Kidney (tissue), 14 donors: Measurements from ENCODE around the gene TTR. TPM values are rescaled to one million over a fixed set of nuclear protein-coding genes. Genes with fewer than 3 reads are reported as not detected.

Experiments
- DNase-seq, 5 donors: peaks; one replicate each; pipeline ENCODE4 v3.0.0-alpha.2; 2013 to 2020
- FAIRE-seq: peaks from 2 replicates; lab custom pipeline; 2012; peaks lifted over from hg19 to GRCh38; lab: Jason Lieb, UNC
- H3K27ac ChIP-seq, 2 donors: one replicate each; pipeline ENCODE4 v1.7.0; 2013; ENCODE audit warnings: low read depth in 2 of 2, low read length in 2 of 2, inconsistent platforms in 1 of 2
- H3K27me3 ChIP-seq: one replicate; pipeline ENCODE4 v1.7.1; 2013; ENCODE audit warnings: low read length, inconsistent platforms; ENCODE audit not compliant: control insufficient read depth, insufficient read depth
- H3K36me3 ChIP-seq, 3 donors: one replicate each; pipeline versions ENCODE4 v1.7.0 to v1.7.1; 2013; ENCODE audit warnings: low read length in 3 of 3, control low read depth in 1 of 3, inconsistent platforms in 1 of 3; ENCODE audit not compliant: insufficient read depth in 3 of 3, control insufficient read depth in 2 of 3
- H3K4me1 ChIP-seq, 3 donors: one replicate each; pipeline versions ENCODE4 v1.7.0 to v1.7.1; 2013; ENCODE audit warnings: low read length in 3 of 3, inconsistent platforms in 1 of 3, low read depth in 1 of 3; ENCODE audit not compliant: control insufficient read depth in 2 of 3, insufficient read depth in 2 of 3
- H3K4me3 ChIP-seq, 3 donors: one replicate each; pipeline versions ENCODE4 v1.7.0 to v1.8.1; 2013; ENCODE audit warnings: low read length in 3 of 3, control low read depth in 1 of 3, inconsistent platforms in 1 of 3
- H3K9ac ChIP-seq, 3 donors: one replicate each; pipeline versions ENCODE4 v1.7.0 to v1.7.1; 2013; ENCODE audit warnings: low read length in 3 of 3, control low read depth in 1 of 3, inconsistent platforms in 1 of 3
- H3K9me3 ChIP-seq, 3 donors: one replicate each; pipeline versions ENCODE4 v1.7.0 to v1.7.1; 2013; ENCODE audit warnings: low read length in 3 of 3, control low read depth in 1 of 3, inconsistent platforms in 1 of 3; ENCODE audit not compliant: control insufficient read depth in 2 of 3, insufficient read depth in 1 of 3
- CTCF ChIP-seq: IDR thresholded peaks from 3 replicates; pipeline ENCODE4 v1.5.1; 2012; ENCODE audit warnings: mild to moderate bottlenecking, moderate library complexity, borderline replicate concordance; ENCODE audit not compliant: insufficient read depth; ENCODE audit errors: extremely low read depth
- intact Hi-C: fragments of 100-400 bp; cut with DNase I; formaldehyde crosslinking; loops from one replicate; pipeline ENCODE4 v1.11.1; 2022
- polyA plus RNA-seq: library from polyadenylated mRNA; stranded (reverse); fragments of 350-450 nt; fragmentation: Illumina TruSeq; extraction: RNeasy Lipid Tissue Mini Kit (QIAGEN cat#74804); gene quantifications from one replicate; pipeline ENCODE4 v1.2.3, GENCODE V29; 2014; ENCODE audit warnings: low read depth, low replicate concordance; ENCODE audit not compliant: insufficient read depth
- total RNA-seq: library from RNA; stranded (reverse); fragmentation: NEBNext Ultra II Directional; extraction: Animal tissue kit (Norgen Biotek cat#: 25700); gene quantifications from one replicate; pipeline ENCODE4 v1.2.1, GENCODE V29; 2021
- donor health status: control.
- donor health status: control.
- donor health status: control.
- donor health status: control.
- donor health status: control.
- donor health status: DM: yes; HTN: yes; CAD: no.
- donor health status: Normal renal cell carcinoma (clear cell type).

TTR gene
- total and polyA plus RNA-seq, 2 donors from 2014 or later: 4.4 TPM; not detected in 1

GRCh38 chr18:31549416-31549815 is 42.3 kb upstream of the TTR start:
- TF ChIP-seq CTCF: no peak
- peaks cover 0 to 1% (median 0%) of the 10 kb centered on the region in 3 donors for H3K4me1 ChIP-seq
- H3K27me3 ChIP-seq: no peaks in the 10 kb centered on the region
- intact Hi-C loops: no loop called here
- peaks cover 0 to 6% (median 0%) of the 10 kb centered on the region in 3 donors for H3K36me3 ChIP-seq
- H3K9ac ChIP-seq: no peak overlapping the region
- no peaks in the 10 kb centered on the region for H3K9me3 ChIP-seq
- FAIRE-seq (no peak), DNase-seq (no peak)
- no peak overlapping the region for H3K27ac ChIP-seq
- no peak overlapping the region for H3K4me3 ChIP-seq

GRCh38 chr18:31551883-31552282 is 39.8 kb upstream of the TTR start:
- intact Hi-C loops: no loop called here
- no peaks in the 10 kb centered on the region for H3K27me3 ChIP-seq
- peaks cover 0 to 4% (median 3%) of the 10 kb centered on the region in 3 donors for H3K4me1 ChIP-seq
- no peak overlapping the region for H3K27ac ChIP-seq
- no peaks in the 10 kb centered on the region for H3K36me3 ChIP-seq
- H3K9ac ChIP-seq: no peak overlapping the region
- H3K4me3 ChIP-seq: no peak overlapping the region
- FAIRE-seq (no peak), DNase-seq (no peak)
- no peaks in the 10 kb centered on the region for H3K9me3 ChIP-seq
- no peak for TF ChIP-seq CTCF

- H3K9ac ChIP-seq: no peak overlapping the region
- intact Hi-C loops: no loop called here
- H3K4me1 ChIP-seq: peaks cover 0 to 4% (median 3%) of the 10 kb centered on the region in 3 donors
- H3K4me3 ChIP-seq: no peak overlapping the region
- no peak for TF ChIP-seq CTCF
- no peak overlapping the region for H3K27ac ChIP-seq
- FAIRE-seq (no peak), DNase-seq (no peak)
- H3K27me3 ChIP-seq: no peaks in the 10 kb centered on the region
- no peaks in the 10 kb centered on the region for H3K9me3 ChIP-seq
- H3K36me3 ChIP-seq: no peaks in the 10 kb centered on the region
Observed at GRCh38 chr18:31553800-31554199, 37.9 kb upstream of the TTR start.

- no peaks in the 10 kb centered on the region for H3K9me3 ChIP-seq
- no peak for FAIRE-seq
- DNase-seq: no peak
- TF ChIP-seq CTCF: no peak
- no peaks in the 10 kb centered on the region for H3K36me3 ChIP-seq
- H3K27me3 ChIP-seq: no peaks in the 10 kb centered on the region
- no peak overlapping the region for H3K4me3 ChIP-seq
- no peak overlapping the region for H3K9ac ChIP-seq
- H3K27ac ChIP-seq: no peak overlapping the region
- intact Hi-C loops: no loop called here
- peaks cover 0 to 4% (median 3%) of the 10 kb centered on the region in 3 donors for H3K4me1 ChIP-seq
Observed at GRCh38 chr18:31554776-31555175, 36.9 kb upstream of the TTR start.
